GM23338 (cell line): ENCODE measurements around the gene OPN3. TPM values are rescaled to one million over a fixed set of nuclear protein-coding genes. Genes with fewer than 3 reads are reported as not detected.

Experiments used
- ATAC-seq: fragments of 200-7000 bp; cut with Tn5 transposase; 3 replicates; pipeline ENCODE4 v1.9.1; 2020
- DNase-seq: peaks from one replicate; pipeline ENCODE4 v3.0.0-alpha.2; 2015; ENCODE audit warnings: low spot score
- H2AFZ ChIP-seq: fragments of 200-600 bp; sonication (generic); 2 replicates; pipeline ENCODE4 v1.8.0; 2016; ENCODE audit warnings: antibody characterized with exemption, mild to moderate bottlenecking, moderate library complexity
- H3F3A ChIP-seq: fragments of 200-600 bp; sonication (generic); replicated peaks from 2 replicates; pipeline ENCODE4 v1.8.0; 2017; ENCODE audit warnings: antibody characterized with exemption, mixed run types, low read depth
- H3K27ac ChIP-seq: fragments of 200-600 bp; sonication (generic); 2 replicates; pipeline ENCODE4 v1.6.1; 2016; ENCODE audit warnings: low read depth
- H3K27me3 ChIP-seq: fragments of 200-600 bp; sonication (generic); 2 replicates; pipeline ENCODE4 v1.8.0; 2016; ENCODE audit warnings: mild to moderate bottlenecking, mixed run types, moderate library complexity; ENCODE audit not compliant: insufficient read depth
- H3K36me3 ChIP-seq: fragments of 200-600 bp; sonication (generic); 2 replicates; pipeline ENCODE4 v1.8.0; 2016; ENCODE audit warnings: mild to moderate bottlenecking; ENCODE audit not compliant: insufficient read depth
- H3K4me1 ChIP-seq: fragments of 200-600 bp; sonication (generic); 2 replicates; pipeline ENCODE4 v1.8.0; 2016; ENCODE audit warnings: mild to moderate bottlenecking, moderate library complexity; ENCODE audit not compliant: insufficient read depth
- H3K4me2 ChIP-seq: fragments of 200-600 bp; sonication (generic); 2 replicates; pipeline ENCODE4 v1.7.1; 2017; ENCODE audit warnings: mixed run types
- H3K4me3 ChIP-seq: fragments of 200-600 bp; sonication (generic); 2 replicates; pipeline ENCODE4 v1.6.1; 2016; ENCODE audit warnings: mixed run types
- H3K79me2 ChIP-seq: fragments of 200-600 bp; sonication (generic); replicated peaks from 2 replicates; pipeline ENCODE4 v1.8.0; 2017; ENCODE audit warnings: mild to moderate bottlenecking; ENCODE audit not compliant: insufficient read depth
- H3K9me2 ChIP-seq: fragments of 200-600 bp; sonication (generic); 2 replicates; pipeline ENCODE4 v1.8.0; 2017; ENCODE audit not compliant: insufficient read depth
- H4K20me1 ChIP-seq: fragments of 200-600 bp; sonication (generic); replicated peaks from 2 replicates; pipeline ENCODE4 v1.8.0; 2017; ENCODE audit warnings: mild to moderate bottlenecking; ENCODE audit not compliant: insufficient read depth
- H3K27ac Mint-ChIP-seq: 2 replicates; pipeline ENCODE4 v1.8.0; 2020; ENCODE audit warnings: inconsistent platforms, mild to moderate bottlenecking, moderate library complexity, mixed read lengths
- H3K27me3 Mint-ChIP-seq: 3 replicates; pipeline ENCODE4 v1.8.0; 2022; ENCODE audit warnings: low read depth, mild to moderate bottlenecking, moderate library complexity, mixed read lengths, inconsistent platforms; ENCODE audit not compliant: insufficient read depth, poor library complexity
- H3K36me3 Mint-ChIP-seq: 3 replicates; pipeline ENCODE4 v1.8.0; 2021; ENCODE audit warnings: low read depth, mild to moderate bottlenecking, inconsistent platforms, moderate library complexity, mixed read lengths
- H3K4me1 Mint-ChIP-seq: 3 replicates; pipeline ENCODE4 v1.8.0; 2020; ENCODE audit warnings: mild to moderate bottlenecking, inconsistent platforms, mixed read lengths
- H3K4me3 Mint-ChIP-seq: 3 replicates; pipeline ENCODE4 v1.8.0; 2021; ENCODE audit warnings: moderate library complexity, mild to moderate bottlenecking, inconsistent platforms, mixed read lengths
- H3K9me3 Mint-ChIP-seq: 3 replicates; pipeline ENCODE4 v1.8.0; 2020; ENCODE audit warnings: moderate library complexity, mild to moderate bottlenecking, inconsistent platforms, mixed read lengths
- CREB1 ChIP-seq: fragments of 250-450 bp; sonication (Bioruptor Pico); IDR thresholded peaks from 2 replicates; pipeline ENCODE4 v1.5.0; 2020; ENCODE audit warnings: low read depth, mild to moderate bottlenecking, moderate library complexity
- CTCF ChIP-seq, 2 experiments: fragments of 200-600 bp in 1 of 2; sonication (generic) in 1 of 2; conservative IDR thresholded peaks; 2 replicates each; pipeline versions ENCODE4 v1.5.1 to v1.6.1; 2016 to 2017; ENCODE audit warnings: antibody characterized with exemption in 2 of 2, low read depth in 2 of 2, mild to moderate bottlenecking in 2 of 2, moderate library complexity in 1 of 2
- EZH2 ChIP-seq: fragments of 200-600 bp; sonication (generic); IDR thresholded peaks from one replicate; pipeline ENCODE4 v1.8.0; 2017; ENCODE audit warnings: antibody characterized with exemption, mild to moderate bottlenecking, low read depth; ENCODE audit not compliant: unreplicated experiment
- JUNB ChIP-seq: IDR thresholded peaks from one replicate; pipeline ENCODE4 v1.6.1; 2016; ENCODE audit warnings: antibody characterized with exemption; ENCODE audit not compliant: unreplicated experiment
- POLR2AphosphoS5 ChIP-seq: IDR thresholded peaks from 2 replicates; pipeline ENCODE4 v1.6.1; 2016; ENCODE audit warnings: antibody characterized with exemption, low read depth
- STAT1 ChIP-seq: IDR thresholded peaks from one replicate; pipeline ENCODE4 v1.6.1; 2016; ENCODE audit warnings: antibody characterized with exemption; ENCODE audit not compliant: unreplicated experiment
- ZNF114 ChIP-seq: fragments of 250-450 bp; sonication (Bioruptor Pico); IDR thresholded peaks from 2 replicates; pipeline ENCODE4 v1.5.0; 2020; ENCODE audit warnings: mild to moderate bottlenecking, moderate library complexity
- ZNF331 ChIP-seq: fragments of 250-450 bp; sonication (Bioruptor Pico); IDR thresholded peaks from 2 replicates; pipeline ENCODE4 v1.5.0; 2020; ENCODE audit warnings: low read depth, mild to moderate bottlenecking, moderate library complexity
- polyA plus RNA-seq: library from polyadenylated mRNA; unstranded; fragments of >200 nt; fragmentation: Nextera tagmentation; extraction: Ambion mirVana; gene quantifications from 2 replicates; pipeline ENCODE4 v1.2.1, GENCODE V29; 2016
- total RNA-seq: library from RNA; depleted of rRNA; stranded (reverse); fragments of >200 nt; shearing (Covaris generic); gene quantifications from 2 replicates; pipeline ENCODE4 v1.2.3, GENCODE V29; 2014
- TF ChIP-seq, protein P1 (sequence below): fragments of 250-450 bp; sonication (Bioruptor Pico); IDR thresholded peaks from 2 replicates; pipeline ENCODE4 v1.5.0; 2020; ENCODE audit warnings: mild to moderate bottlenecking, moderate library complexity
- TF ChIP-seq, protein P2 (sequence below): IDR thresholded peaks from 2 replicates; pipeline ENCODE4 v1.6.1; 2016; ENCODE audit warnings: antibody characterized with exemption

The OPN3 gene
- total and polyA plus RNA-seq, 2 experiments from 2014 or later = 23.7 to 46.8 TPM

DNA sequence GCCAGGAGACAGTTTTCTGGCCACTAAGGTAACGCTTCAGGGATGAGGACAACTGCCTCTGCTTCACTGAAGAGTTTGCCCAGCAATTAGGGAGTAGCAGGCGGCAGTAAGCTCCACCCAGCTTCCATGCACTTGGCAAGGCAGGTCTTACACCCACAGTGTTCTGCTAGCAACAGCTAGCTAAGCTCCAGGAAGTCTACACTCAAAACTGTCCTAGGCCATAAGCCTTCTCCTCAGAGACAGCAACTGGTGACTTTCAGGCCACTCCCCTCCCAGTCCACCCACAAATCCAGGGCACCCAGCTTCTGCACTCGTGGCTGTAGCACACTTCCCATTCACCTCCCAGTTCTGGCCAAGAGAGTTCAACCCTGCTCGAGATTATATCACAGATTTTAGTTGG, 60.7 kb downstream of the OPN3 start:
- Histone ChIP-seq H3K36me3 (no peaks in the 10 kb centered on the region), H3K4me3 (no peak overlapping the region), H2AFZ (no peak overlapping the region), H3K27ac (no peak overlapping the region), H3F3A (no peaks in the 10 kb centered on the region), H3K4me1 (no peaks in the 10 kb centered on the region), H3K27me3 (no peaks in the 10 kb centered on the region), H3K79me2 (no peaks in the 10 kb centered on the region), H4K20me1 (no peaks in the 10 kb centered on the region), H3K4me2 (no peak overlapping the region), H3K9me2 (no peaks in the 10 kb centered on the region)
- H3K4me1 Mint-ChIP-seq = no peaks in the 10 kb centered on the region
- ATAC-seq = no peak
- H3K36me3 Mint-ChIP-seq = no peaks in the 10 kb centered on the region
- TF ChIP-seq JUNB (no peak), EZH2 (no peak), CREB1 (no peak)
- no peak overlapping the region for H3K27ac Mint-ChIP-seq
- H3K27me3 Mint-ChIP-seq = no peaks in the 10 kb centered on the region
- peaks cover 6% of the 10 kb centered on the region; the same call in 2 of the 3 replicates for H3K9me3 Mint-ChIP-seq
- DNase-seq = no peak
- no peak overlapping the region for H3K4me3 Mint-ChIP-seq

- H3K27ac Mint-ChIP-seq = no peak overlapping the region
- H3K27me3 Mint-ChIP-seq = no peaks in the 10 kb centered on the region
- H3K4me1 Mint-ChIP-seq = no peaks in the 10 kb centered on the region
- Histone ChIP-seq H3K4me1 (no peaks in the 10 kb centered on the region), H3K9me2 (no peaks in the 10 kb centered on the region), H3K27me3 (no peaks in the 10 kb centered on the region), H3K4me2 (no peak overlapping the region), H2AFZ (no peak overlapping the region), H3F3A (no peaks in the 10 kb centered on the region), H4K20me1 (no peaks in the 10 kb centered on the region), H3K27ac (no peak overlapping the region), H3K79me2 (no peaks in the 10 kb centered on the region), H3K36me3 (no peaks in the 10 kb centered on the region), H3K4me3 (no peak overlapping the region)
- no peak for ATAC-seq
- H3K36me3 Mint-ChIP-seq = no peaks in the 10 kb centered on the region
- H3K4me3 Mint-ChIP-seq = no peak overlapping the region
- DNase-seq = no peak
- peaks cover 11% of the 10 kb centered on the region; the same call in 2 of the 3 replicates for H3K9me3 Mint-ChIP-seq
- TF ChIP-seq EZH2 (no peak), POLR2AphosphoS5 (no peak), JUNB (no peak), STAT1 (no peak), CREB1 (no peak), ZNF114 (CRISPR knock-in tag) (no peak), CTCF (conservative IDR thresholded peaks at IDR 0.05; ENCODE audit: low read depth in 2 of 2) (no peak), ZNF331 (no peak)
- TF ChIP-seq, protein P1, sequence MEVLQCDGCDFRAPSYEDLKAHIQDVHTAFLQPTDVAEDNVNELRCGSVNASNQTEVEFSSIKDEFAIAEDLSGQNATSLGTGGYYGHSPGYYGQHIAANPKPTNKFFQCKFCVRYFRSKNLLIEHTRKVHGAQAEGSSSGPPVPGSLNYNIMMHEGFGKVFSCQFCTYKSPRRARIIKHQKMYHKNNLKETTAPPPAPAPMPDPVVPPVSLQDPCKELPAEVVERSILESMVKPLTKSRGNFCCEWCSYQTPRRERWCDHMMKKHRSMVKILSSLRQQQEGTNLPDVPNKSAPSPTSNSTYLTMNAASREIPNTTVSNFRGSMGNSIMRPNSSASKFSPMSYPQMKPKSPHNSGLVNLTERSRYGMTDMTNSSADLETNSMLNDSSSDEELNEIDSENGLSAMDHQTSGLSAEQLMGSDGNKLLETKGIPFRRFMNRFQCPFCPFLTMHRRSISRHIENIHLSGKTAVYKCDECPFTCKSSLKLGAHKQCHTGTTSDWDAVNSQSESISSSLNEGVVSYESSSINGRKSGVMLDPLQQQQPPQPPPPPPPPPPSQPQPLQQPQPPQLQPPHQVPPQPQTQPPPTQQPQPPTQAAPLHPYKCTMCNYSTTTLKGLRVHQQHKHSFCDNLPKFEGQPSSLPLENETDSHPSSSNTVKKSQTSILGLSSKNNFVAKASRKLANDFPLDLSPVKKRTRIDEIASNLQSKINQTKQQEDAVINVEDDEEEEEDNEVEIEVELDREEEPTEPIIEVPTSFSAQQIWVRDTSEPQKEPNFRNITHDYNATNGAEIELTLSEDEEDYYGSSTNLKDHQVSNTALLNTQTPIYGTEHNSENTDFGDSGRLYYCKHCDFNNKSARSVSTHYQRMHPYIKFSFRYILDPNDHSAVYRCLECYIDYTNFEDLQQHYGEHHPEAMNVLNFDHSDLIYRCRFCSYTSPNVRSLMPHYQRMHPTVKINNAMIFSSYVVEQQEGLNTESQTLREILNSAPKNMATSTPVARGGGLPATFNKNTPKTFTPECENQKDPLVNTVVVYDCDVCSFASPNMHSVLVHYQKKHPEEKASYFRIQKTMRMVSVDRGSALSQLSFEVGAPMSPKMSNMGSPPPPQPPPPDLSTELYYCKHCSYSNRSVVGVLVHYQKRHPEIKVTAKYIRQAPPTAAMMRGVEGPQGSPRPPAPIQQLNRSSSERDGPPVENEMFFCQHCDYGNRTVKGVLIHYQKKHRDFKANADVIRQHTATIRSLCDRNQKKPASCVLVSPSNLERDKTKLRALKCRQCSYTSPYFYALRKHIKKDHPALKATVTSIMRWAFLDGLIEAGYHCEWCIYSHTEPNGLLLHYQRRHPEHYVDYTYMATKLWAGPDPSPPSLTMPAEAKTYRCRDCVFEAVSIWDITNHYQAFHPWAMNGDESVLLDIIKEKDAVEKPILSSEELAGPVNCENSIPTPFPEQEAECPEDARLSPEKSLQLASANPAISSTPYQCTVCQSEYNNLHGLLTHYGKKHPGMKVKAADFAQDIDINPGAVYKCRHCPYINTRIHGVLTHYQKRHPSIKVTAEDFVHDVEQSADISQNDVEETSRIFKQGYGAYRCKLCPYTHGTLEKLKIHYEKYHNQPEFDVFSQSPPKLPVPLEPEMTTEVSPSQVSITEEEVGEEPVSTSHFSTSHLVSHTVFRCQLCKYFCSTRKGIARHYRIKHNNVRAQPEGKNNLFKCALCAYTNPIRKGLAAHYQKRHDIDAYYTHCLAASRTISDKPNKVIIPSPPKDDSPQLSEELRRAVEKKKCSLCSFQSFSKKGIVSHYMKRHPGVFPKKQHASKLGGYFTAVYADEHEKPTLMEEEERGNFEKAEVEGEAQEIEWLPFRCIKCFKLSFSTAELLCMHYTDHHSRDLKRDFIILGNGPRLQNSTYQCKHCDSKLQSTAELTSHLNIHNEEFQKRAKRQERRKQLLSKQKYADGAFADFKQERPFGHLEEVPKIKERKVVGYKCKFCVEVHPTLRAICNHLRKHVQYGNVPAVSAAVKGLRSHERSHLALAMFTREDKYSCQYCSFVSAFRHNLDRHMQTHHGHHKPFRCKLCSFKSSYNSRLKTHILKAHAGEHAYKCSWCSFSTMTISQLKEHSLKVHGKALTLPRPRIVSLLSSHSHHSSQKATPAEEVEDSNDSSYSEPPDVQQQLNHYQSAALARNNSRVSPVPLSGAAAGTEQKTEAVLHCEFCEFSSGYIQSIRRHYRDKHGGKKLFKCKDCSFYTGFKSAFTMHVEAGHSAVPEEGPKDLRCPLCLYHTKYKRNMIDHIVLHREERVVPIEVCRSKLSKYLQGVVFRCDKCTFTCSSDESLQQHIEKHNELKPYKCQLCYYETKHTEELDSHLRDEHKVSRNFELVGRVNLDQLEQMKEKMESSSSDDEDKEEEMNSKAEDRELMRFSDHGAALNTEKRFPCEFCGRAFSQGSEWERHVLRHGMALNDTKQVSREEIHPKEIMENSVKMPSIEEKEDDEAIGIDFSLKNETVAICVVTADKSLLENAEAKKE = no peak
- TF ChIP-seq, protein P2, sequence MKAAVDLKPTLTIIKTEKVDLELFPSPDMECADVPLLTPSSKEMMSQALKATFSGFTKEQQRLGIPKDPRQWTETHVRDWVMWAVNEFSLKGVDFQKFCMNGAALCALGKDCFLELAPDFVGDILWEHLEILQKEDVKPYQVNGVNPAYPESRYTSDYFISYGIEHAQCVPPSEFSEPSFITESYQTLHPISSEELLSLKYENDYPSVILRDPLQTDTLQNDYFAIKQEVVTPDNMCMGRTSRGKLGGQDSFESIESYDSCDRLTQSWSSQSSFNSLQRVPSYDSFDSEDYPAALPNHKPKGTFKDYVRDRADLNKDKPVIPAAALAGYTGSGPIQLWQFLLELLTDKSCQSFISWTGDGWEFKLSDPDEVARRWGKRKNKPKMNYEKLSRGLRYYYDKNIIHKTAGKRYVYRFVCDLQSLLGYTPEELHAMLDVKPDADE = no peak
These were observed 66.0 kb downstream of the OPN3 start for GRCh38 chr1:241574154-241574553.
